GM19467 (cell line): ENCODE data around the gene C10orf90.

Experiments
- ATAC-seq: cut with Tn5 transposase; IDR thresholded peaks from one replicate; pipeline ENCODE4 v1.9.1; 2021; ENCODE audit warnings: mild to moderate bottlenecking, moderate library complexity; ENCODE audit not compliant: unreplicated experiment

C10orf90 gene

GRCh38 chr10:126670056-126670894, at the start of gene C10orf90:
Gene C10orf90, minus strand, starts transcription at chr10:126670693. Its CDS starts 213 bp downstream, at chr10:126670480.
- ATAC-seq: no peak

GRCh38 chr10:126716366-126716765, 45.9 kb upstream of the C10orf90 start:
- no peak for ATAC-seq

- no peak for ATAC-seq
These were observed 43.1 kb upstream of the C10orf90 start for GRCh38 chr10:126713594-126713993.

- ATAC-seq: no peak
These were observed 42.2 kb upstream of the C10orf90 start for GRCh38 chr10:126712681-126713080.

- no peak for ATAC-seq
These were observed 35.6 kb upstream of the C10orf90 start for GRCh38 chr10:126705951-126706565.

GRCh38 chr10:126705131-126705530, 34.6 kb upstream of the C10orf90 start:
- ATAC-seq: no peak

GRCh38 chr10:126704649-126705048, 34.2 kb upstream of the C10orf90 start:
- ATAC-seq: no peak

- no peak for ATAC-seq
These were observed 31.7 kb upstream of the C10orf90 start for GRCh38 chr10:126702181-126702580.

GRCh38 chr10:126701526-126701925, 31.0 kb upstream of the C10orf90 start:
- ATAC-seq: no peak

- no peak for ATAC-seq
These were observed 26.2 kb upstream of the C10orf90 start for GRCh38 chr10:126696684-126697083.

GRCh38 chr10:126691456-126691855, 21.0 kb upstream of the C10orf90 start:
- ATAC-seq: no peak

- ATAC-seq: no peak
These were observed 20.0 kb upstream of the C10orf90 start for GRCh38 chr10:126690534-126690933.

- ATAC-seq: no peak
These were observed 19.0 kb upstream of the C10orf90 start for GRCh38 chr10:126689461-126689994.

GRCh38 chr10:126687121-126687606, 16.7 kb upstream of the C10orf90 start:
- ATAC-seq: no peak

GRCh38 chr10:126686719-126687118, 16.2 kb upstream of the C10orf90 start:
- ATAC-seq: no peak

GRCh38 chr10:126686268-126686667, 15.8 kb upstream of the C10orf90 start:
- ATAC-seq: no peak

GRCh38 chr10:126685756-126686155, 15.3 kb upstream of the C10orf90 start:
- ATAC-seq: no peak

GRCh38 chr10:126684171-126684745, 13.8 kb upstream of the C10orf90 start:
- no peak for ATAC-seq

- no peak for ATAC-seq
These were observed 13.0 kb upstream of the C10orf90 start for GRCh38 chr10:126683466-126683865.

- no peak for ATAC-seq
These were observed 5.4 kb upstream of the C10orf90 start for GRCh38 chr10:126675656-126676438.
